HepG2 (cell line): ENCODE results near the gene TSPAN15. TPM values are rescaled to one million over a fixed set of nuclear protein-coding genes. Genes with fewer than 3 reads are reported as not detected.

Source experiments
- ATAC-seq: fragments of 200-7000 bp; cut with Tn5 transposase; 3 replicates; pipeline ENCODE4 v1.9.1; 2020; ENCODE audit warnings: mild to moderate bottlenecking, moderate library complexity
- BruUV-seq: library from RNA; stranded (reverse); fragments of 400-500 nt; replicated peaks from 2 replicates; lab custom pipeline; 2021; lab: Mats Ljungman, UMichigan
- CTCF ChIA-PET: fragments of 300-600 bp; formaldehyde crosslinking; extraction: SDS; loops from one replicate; lab custom pipeline; 2021; ENCODE audit warnings: low total read pairs, inconsistent platforms, low intra/inter-chr PET ratio; lab: Yijun Ruan, JAX
- POLR2A ChIA-PET: fragments of 350-600 bp; sonication (Branson Sonifier 250); formaldehyde crosslinking; loops from one replicate; lab custom pipeline; 2020; ENCODE audit warnings: antibody characterized with exemption, inconsistent platforms; lab: Yijun Ruan, JAX
- DNase-seq: peaks from one replicate; pipeline ENCODE4 v3.0.0-alpha.2; 2015; ENCODE audit warnings: low spot score
- FAIRE-seq: peaks from 3 replicates; lab custom pipeline; 2011; peaks lifted over from hg19 to GRCh38; lab: Jason Lieb, UNC
- H2AFZ ChIP-seq: one replicate; pipeline ENCODE4 v1.6.1; 2011; ENCODE audit warnings: low read length, inconsistent platforms
- H3K27ac ChIP-seq: fragments of 300-600 bp; 3 replicates; pipeline ENCODE4 v1.8.0; 2011; ENCODE audit warnings: mixed run types, mild to moderate bottlenecking, mixed read lengths, low read length, inconsistent platforms; ENCODE audit not compliant: insufficient read depth; ENCODE audit errors: extremely low read length
- H3K27me3 ChIP-seq, 2 experiments: fragments of 200-600 bp in 1 of 2; 2 replicates in 1 of 2; 3 replicates in 1 of 2; pipeline versions ENCODE4 v1.6.0 to v1.8.0; 2011; ENCODE audit warnings: low read length in 2 of 2, mild to moderate bottlenecking in 2 of 2, moderate library complexity in 2 of 2, inconsistent platforms in 1 of 2; ENCODE audit not compliant: insufficient read depth in 2 of 2, control insufficient read depth in 1 of 2
- H3K36me3 ChIP-seq, 2 experiments: fragments of 200-600 bp in 1 of 2; replicated peaks in 1 of 2; 2 replicates in 1 of 2; 3 replicates in 1 of 2; pipeline versions ENCODE4 v1.5.1 to v1.8.0; 2011; ENCODE audit warnings: low read length in 2 of 2, inconsistent platforms in 1 of 2; ENCODE audit not compliant: insufficient read depth in 2 of 2, control insufficient read depth in 1 of 2
- H3K4me1 ChIP-seq: 2 replicates; pipeline ENCODE4 v1.5.1; 2012; ENCODE audit warnings: low read length, inconsistent platforms; ENCODE audit not compliant: insufficient read depth
- H3K4me2 ChIP-seq: 2 replicates; pipeline ENCODE4 v1.6.0; 2011; ENCODE audit warnings: low read depth, low read length, inconsistent platforms
- H3K4me3 ChIP-seq, 3 experiments: fragments of 200-600 bp in 1 of 3; sonication (generic), shearing (Covaris generic) in 1 of 3; replicated peaks in 1 of 3; 2 replicates each; pipeline ENCODE4 v1.5.1; 2011 to 2016; ENCODE audit warnings: low read length in 3 of 3, inconsistent platforms in 2 of 3, low read depth in 2 of 3, mild to moderate bottlenecking in 2 of 3, control low read depth in 1 of 3, mixed read lengths in 1 of 3; ENCODE audit not compliant: insufficient read depth in 1 of 3
- H3K79me2 ChIP-seq: one replicate; pipeline ENCODE4 v1.6.1; 2011; ENCODE audit warnings: low read length, inconsistent platforms; ENCODE audit not compliant: insufficient read depth
- H3K9ac ChIP-seq: 2 replicates; pipeline ENCODE4 v1.6.0; 2011; ENCODE audit warnings: mild to moderate bottlenecking, low read depth, low read length, inconsistent platforms; ENCODE audit not compliant: insufficient read depth
- H3K9me3 ChIP-seq: 2 replicates; pipeline ENCODE4 v1.5.1; 2012; ENCODE audit warnings: mild to moderate bottlenecking, low read length
- H4K20me1 ChIP-seq: 2 replicates; pipeline ENCODE4 v1.6.0; 2011; ENCODE audit warnings: inconsistent platforms, mild to moderate bottlenecking, low read length, moderate library complexity; ENCODE audit not compliant: insufficient read depth
- ETS1 ChIP-seq: sonication (generic); formaldehyde crosslinking; IDR thresholded peaks from 2 replicates; pipeline ENCODE4 v1.4.0; 2020; ENCODE audit warnings: missing genetic modification reagents
- GTF2F1 ChIP-seq: fragments of 150-350 bp; IDR thresholded peaks from 2 replicates; pipeline ENCODE4 v1.6.1; 2014; ENCODE audit warnings: low read length
- HDAC6 ChIP-seq: fragments of 200-600 bp; sonication (generic); IDR thresholded peaks from 2 replicates; pipeline ENCODE4 v1.7.0; 2017; ENCODE audit warnings: mild to moderate bottlenecking, antibody characterized with exemption, low read length, low read depth
- ZNF549 ChIP-seq: sonication (generic); formaldehyde crosslinking; IDR thresholded peaks from 2 replicates; pipeline ENCODE4 v1.5.0; 2020; ENCODE audit warnings: missing genetic modification reagents
- ZNF746 ChIP-seq: sonication (generic); formaldehyde crosslinking; IDR thresholded peaks from 2 replicates; pipeline ENCODE4 v1.8.0; 2022; ENCODE audit warnings: mild to moderate bottlenecking, missing genetic modification reagents
- WGBS: methylation state at CpG from one replicate; pipeline ENCODE4 v1.1.6; 2017; ENCODE audit warnings: low lambda C conversion rate; 5-methylcytosine and 5-hydroxymethylcytosine counted together
- in situ Hi-C: cut with HindIII; loops from 2 replicates; pipeline ENCODE4 v1.10.0; 2017; ENCODE audit warnings: low pct_unique_long_range_greater_than_20kb; ENCODE audit not compliant: extremely low pct_ligation_motif_present
- intact Hi-C: fragments of 100-400 bp; cut with micrococcal nuclease; formaldehyde crosslinking; loops from one replicate; pipeline ENCODE4 v1.10.0; 2022; ENCODE audit not compliant: unreplicated experiment
- polyA plus RNA-seq, 8 experiments: library from polyadenylated mRNA; depleted of rRNA in 3 of 8; stranded (reverse) in 7 of 8; unstranded in 1 of 8; fragments of >200 nt; fragmentation: Illumina TruSeq in 4 of 8; extraction: Trizol in 4 of 8; gene quantifications; 2 replicates each; pipeline versions ENCODE4 v1.2.1 to v1.2.3, GENCODE V29; 2011 to 2016; ENCODE audit warnings: low read depth in 4 of 8, missing spikeins in 1 of 8, mixed read lengths in 1 of 8; ENCODE audit not compliant: insufficient read depth in 1 of 8
- total RNA-seq, 5 experiments: library from RNA; depleted of rRNA; stranded (reverse); fragments of >200 nt; fragmentation: Illumina TruSeq; extraction: Trizol; gene quantifications; 2 replicates each; pipeline ENCODE4 v1.2.3, GENCODE V29; 2016; ENCODE audit warnings: low read depth in 1 of 5

The TSPAN15 gene
- total and polyA plus RNA-seq, 2 of the 13 experiments (the other 11 are each of a cell fraction or from before 2014, with no cell fraction given), result 0.27 to 3.2 TPM

- ChIA-PET POLR2A (no interaction called here), CTCF (interaction anchor here (3.7 kb wide), 1 partner anchor 101 kb away, joined by 56 read pairs; no protein-coding TSS in a partner anchor)
- Histone ChIP-seq H2AFZ (no peak overlapping the region), H3K4me1 (peaks cover 13% of the 10 kb centered on the region), H3K9me3 (no peaks in the 10 kb centered on the region), H3K27ac (no peak overlapping the region), H3K27me3 (peaks cover 0 to 10% of the 10 kb centered on the region in 2 experiments; a peak in 1 of 5 replicates), H3K4me3 (no peak overlapping the region), H4K20me1 (no peaks in the 10 kb centered on the region), H3K79me2 (no peaks in the 10 kb centered on the region), H3K36me3 (no peaks in the 10 kb centered on the region), H3K9ac (no peak overlapping the region), H3K4me2 (no peak overlapping the region)
- DNase-seq, result no peak
- WGBS, result 6% methylated on average over 4 of the region's 5 CpGs
- in situ Hi-C loops (loop anchor here (5.0 kb wide), 2 partner anchors 101 to 231 kb away; no protein-coding TSS in a partner anchor), intact Hi-C loops (no loop called here)
- TF ChIP-seq ZNF746 (CRISPR knock-in tag), result no peak
- no peak for TF ChIP-seq GTF2F1
- TF ChIP-seq ZNF549 (CRISPR knock-in tag), result no peak
- TF ChIP-seq HDAC6, result no peak
- no peak for TF ChIP-seq ETS1 (CRISPR knock-in tag)
- FAIRE-seq, result no peak
- ATAC-seq, result peak; percentile 10; the same call in 1 of the 3 replicates
- BruUV-seq, result no TSS peak
These were observed 44.9 kb upstream of the TSPAN15 start for GRCh38 chr10:69406302-69406811.
